ENCODE measurements around the gene FSHB.
"Not testable (repeated sequence)": the region's sequence is repeated elsewhere in the genome, so short reads cannot be mapped to it uniquely, and the experiment has no call there.

The FSHB gene

GRCh38 chr11:30268638-30269037 lies 37.8 kb downstream of the FSHB start:
- DNase-seq (ENCODE audit: low read depth) = not testable (repeated sequence)

- no peak for DNase-seq (ENCODE audit: low read depth)
These were observed 39.9 kb downstream of the FSHB start for GRCh38 chr11:30270671-30271070.

GRCh38 chr11:30277176-30277575 lies 46.4 kb downstream of the FSHB start:
- no peak for DNase-seq (ENCODE audit: low read depth)

GRCh38 chr11:30279796-30280195 lies 49.0 kb downstream of the FSHB start:
- no peak for DNase-seq (ENCODE audit: low read depth)

- no peak for DNase-seq (ENCODE audit: low read depth)
These were observed 50.9 kb downstream of the FSHB start for GRCh38 chr11:30281476-30282288.

GRCh38 chr11:30282289-30282631 lies 51.4 kb downstream of the FSHB start:
- no peak for DNase-seq (ENCODE audit: low read depth)

Data from stimulated activated CD4-positive, alpha-beta T cell treated with anti-CD3 and anti-CD28 coated beads, Interleukin-2, amount 100 ng/mL, for 4 hours (primary cell).